Endodermal cell (in vitro differentiated cells): ENCODE results near the gene TOMM70. TPM values are rescaled to one million over a fixed set of nuclear protein-coding genes. Genes with fewer than 3 reads are reported as not detected.

ENCODE experiments used
- DNase-seq: peaks from one replicate; pipeline ENCODE4 v3.0.0-alpha.2; 2017
- H3K27ac ChIP-seq: 2 replicates; pipeline ENCODE4 v1.5.1; 2013; ENCODE audit warnings: mild to moderate bottlenecking, low read depth, low read length, moderate library complexity
- H3K27me3 ChIP-seq: 2 replicates; pipeline ENCODE4 v1.6.1; 2013; ENCODE audit warnings: mild to moderate bottlenecking, low read length, moderate library complexity; ENCODE audit not compliant: insufficient read depth, control insufficient read depth, poor library complexity, severe bottlenecking
- H3K36me3 ChIP-seq: 2 replicates; pipeline ENCODE4 v1.7.0; 2013; ENCODE audit warnings: mild to moderate bottlenecking, low read length, moderate library complexity; ENCODE audit not compliant: control insufficient read depth, insufficient read depth
- H3K4me1 ChIP-seq: one replicate; pipeline ENCODE4 v1.7.0; 2013; ENCODE audit warnings: low read length; ENCODE audit not compliant: control insufficient read depth, insufficient read depth
- H3K4me3 ChIP-seq: 2 replicates; pipeline ENCODE4 v1.5.1; 2013; ENCODE audit warnings: mild to moderate bottlenecking, low read length, moderate library complexity
- H3K9ac ChIP-seq: 2 replicates; pipeline ENCODE4 v1.6.1; 2013; ENCODE audit warnings: mild to moderate bottlenecking, low read length, moderate library complexity; ENCODE audit not compliant: poor library complexity, severe bottlenecking; ENCODE audit errors: extremely low read depth
- H3K9me3 ChIP-seq: 2 replicates; pipeline ENCODE4 v1.6.1; 2013; ENCODE audit warnings: mild to moderate bottlenecking, low read length, moderate library complexity; ENCODE audit not compliant: control insufficient read depth
- H3K27ac Mint-ChIP-seq: 2 replicates; pipeline ENCODE4 v1.8.0; 2020; ENCODE audit warnings: mixed read lengths
- H3K27me3 Mint-ChIP-seq: 2 replicates; pipeline ENCODE4 v1.8.0; 2021; ENCODE audit warnings: mild to moderate bottlenecking, mixed read lengths; ENCODE audit not compliant: insufficient read depth
- H3K36me3 Mint-ChIP-seq: 2 replicates; pipeline ENCODE4 v1.8.0; 2020; ENCODE audit warnings: low read depth, mixed read lengths
- H3K4me1 Mint-ChIP-seq: 2 replicates; pipeline ENCODE4 v1.8.0; 2020; ENCODE audit warnings: mixed read lengths
- H3K4me3 Mint-ChIP-seq: 2 replicates; pipeline ENCODE4 v1.8.0; 2020; ENCODE audit warnings: mild to moderate bottlenecking, moderate library complexity, mixed read lengths
- H3K9me3 Mint-ChIP-seq: 2 replicates; pipeline ENCODE4 v1.8.0; 2020; ENCODE audit warnings: mild to moderate bottlenecking, mixed read lengths
- CTCF ChIP-seq: fragments of 200-600 bp; sonication (generic); conservative IDR thresholded peaks from 2 replicates; pipeline ENCODE4 v1.5.0; 2021; ENCODE audit warnings: antibody characterized with exemption, mild to moderate bottlenecking
- WGBS, 2 experiments: methylation state at CpG; one replicate each; pipeline versions ENCODE4 v1.1.5 to v1.1.7; 2013; ENCODE audit warnings: missing lambda C conversion rate in 2 of 2, mixed read lengths in 1 of 2; ENCODE audit not compliant: insufficient coverage in 1 of 2, insufficient read length in 1 of 2; 5-methylcytosine and 5-hydroxymethylcytosine counted together
- total RNA-seq, 2 donors: library from RNA; stranded (reverse); fragmentation: NEBNext Ultra II Directional in 1 of 2; extraction: Animal tissue kit (Norgen Biotek cat#: 25700) in 1 of 2; gene quantifications; 2 replicates in 1 of 2; 3 replicates in 1 of 2; pipeline ENCODE4 v1.2.1, GENCODE V29; 2021

TOMM70 gene
- total RNA-seq, 2 donors from 2014 or later: 36.0 to 43.6 TPM

- peaks cover 24% of the 10 kb centered on the region for H3K4me1 Mint-ChIP-seq
Measured at GRCh38 chr3:100334488-100335351, 66.2 kb downstream of the TOMM70 start, which contains the start of gene NIT2. TSS of gene NIT2 (plus strand) at chr3:100334757. CDS start at chr3:100334792, 35 bp downstream.

GRCh38 chr3:100333970-100334487, 66.9 kb downstream of the TOMM70 start:
- peak overlapping the region; percentile 78 for H3K4me3 ChIP-seq
- no peaks in the 10 kb centered on the region for H3K9me3 Mint-ChIP-seq
- WGBS, 2 experiments: 46 to 53% methylated on average over 14 of the region's 14 CpGs
- no peak for DNase-seq
- H3K9me3 ChIP-seq: no peaks in the 10 kb centered on the region
- peak overlapping the region; percentile 93 for H3K27ac Mint-ChIP-seq
- H3K27me3 Mint-ChIP-seq: peaks cover 3% of the 10 kb centered on the region
- H3K36me3 Mint-ChIP-seq: no peaks in the 10 kb centered on the region
- peaks cover 24% of the 10 kb centered on the region for H3K4me1 Mint-ChIP-seq
- H3K4me1 ChIP-seq: peaks cover 8% of the 10 kb centered on the region
- peak overlapping the region; percentile 73 for H3K4me3 Mint-ChIP-seq
- no peak for TF ChIP-seq CTCF
- H3K36me3 ChIP-seq: peaks cover 2% of the 10 kb centered on the region
- no peak overlapping the region for H3K27ac ChIP-seq
- peak overlapping the region; percentile 81 for H3K9ac ChIP-seq
- no peaks in the 10 kb centered on the region for H3K27me3 ChIP-seq

More at GRCh38 chr3:100334488-100335351, 66.2 kb downstream of the TOMM70 start, which contains the start of gene NIT2:
- Histone ChIP-seq H3K4me3 (peak within 1 kb of the TSS; percentile 78), H3K4me1 (peaks cover 8% of the 10 kb centered on the region), H3K36me3 (peaks cover 9% of the 10 kb centered on the region), H3K9ac (peak within 1 kb of the TSS; percentile 81), H3K9me3 (no peaks in the 10 kb centered on the region), H3K27me3 (no peaks in the 10 kb centered on the region), H3K27ac (no peak within 1 kb of the TSS)
- Mint-ChIP-seq H3K4me3 (peak within 1 kb of the TSS; percentile 73), H3K36me3 (no peaks in the 10 kb centered on the region), H3K9me3 (no peaks in the 10 kb centered on the region), H3K27ac (peak within 1 kb of the TSS; percentile 96), H3K27me3 (peaks cover 3% of the 10 kb centered on the region)
- DNase-seq: peak; percentile 97
- WGBS, 2 experiments: 1% methylated on average over 24 to 77 of the region's 77 CpGs
- no peak for TF ChIP-seq CTCF

- TF ChIP-seq CTCF: no peak
- H3K27ac Mint-ChIP-seq: no peak overlapping the region
- peaks cover under 1% of the 10 kb centered on the region for H3K36me3 Mint-ChIP-seq
- H3K4me3 ChIP-seq: no peak overlapping the region
- peaks cover 3% of the 10 kb centered on the region for H3K27me3 Mint-ChIP-seq
- H3K9me3 Mint-ChIP-seq: peaks cover 4% of the 10 kb centered on the region
- H3K4me3 Mint-ChIP-seq: no peak overlapping the region
- H3K27me3 ChIP-seq: no peaks in the 10 kb centered on the region
- H3K4me1 Mint-ChIP-seq: peaks cover 24% of the 10 kb centered on the region
- no peaks in the 10 kb centered on the region for H3K9me3 ChIP-seq
- no peak overlapping the region for H3K9ac ChIP-seq
- no peaks in the 10 kb centered on the region for H3K36me3 ChIP-seq
- peaks cover 8% of the 10 kb centered on the region for H3K4me1 ChIP-seq
- no peak for DNase-seq
- H3K27ac ChIP-seq: no peak overlapping the region
Measured at GRCh38 chr3:100333051-100333450, 67.8 kb downstream of the TOMM70 start.
